A204.1 (cell line): ENCODE results near the gene FGF5.
"Not testable (repeated sequence)": the region's sequence is repeated elsewhere in the genome, so short reads cannot be mapped to it uniquely, and the experiment has no call there.

Source experiments
- FAIRE-seq: peaks from 2 replicates; lab custom pipeline; 2012; peaks lifted over from hg19 to GRCh38; lab: Jason Lieb, UNC

FGF5 gene

DNA sequence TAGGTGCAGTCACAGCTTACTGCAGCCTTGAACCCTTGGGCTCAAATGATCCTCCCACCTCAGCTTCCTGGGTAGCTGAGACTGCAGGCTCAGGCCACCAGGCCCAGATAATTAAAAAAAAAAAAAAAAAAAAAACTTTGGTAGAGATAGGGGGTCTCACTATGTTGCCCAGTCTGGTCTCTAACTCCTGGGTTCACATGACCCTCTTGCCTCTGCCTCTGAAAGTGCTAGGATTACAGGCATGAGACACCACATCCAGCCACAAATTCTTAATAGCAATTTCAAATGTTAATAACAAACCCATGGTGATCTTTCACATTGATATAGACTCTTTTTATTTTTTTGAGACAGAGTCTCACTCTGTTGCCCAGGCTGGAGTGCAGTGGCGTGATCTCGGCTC lies 12.3 kb upstream of the FGF5 start:
- no peak for FAIRE-seq

DNA sequence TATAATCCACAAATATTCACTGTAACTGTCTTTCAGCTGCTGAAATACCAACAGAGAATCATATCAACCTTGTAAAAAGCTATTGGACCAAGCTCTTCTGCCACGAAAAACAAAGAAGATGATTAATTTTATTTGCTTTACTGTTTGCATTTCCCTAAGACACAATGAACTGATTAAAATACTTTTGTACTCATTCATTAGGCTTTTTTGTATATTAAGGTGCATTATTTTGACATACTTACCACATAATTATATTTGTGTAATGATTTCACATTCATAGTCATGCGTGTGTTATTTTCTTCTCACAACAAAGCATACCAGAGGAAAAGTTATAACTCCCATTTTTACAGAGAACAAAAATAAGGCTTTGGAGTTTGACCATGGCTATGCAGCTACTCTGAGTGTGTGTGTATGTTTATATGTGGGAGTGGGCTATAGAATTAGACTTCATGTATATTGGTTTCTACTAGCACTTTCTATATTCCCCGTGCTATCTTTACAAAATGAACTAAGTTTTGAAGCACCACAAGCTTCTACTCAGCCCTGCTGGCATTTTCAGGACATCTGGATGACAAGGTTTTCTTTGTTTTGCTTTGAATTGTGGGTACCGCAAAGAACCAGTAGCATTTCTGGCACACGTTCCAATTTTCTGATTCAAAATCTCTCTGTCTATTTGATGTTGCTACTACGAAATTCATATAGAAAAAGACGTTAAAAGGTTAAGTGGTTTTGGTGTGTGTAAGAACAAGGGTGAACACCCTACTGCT lies 11.0 kb upstream of the FGF5 start:
- no peak for FAIRE-seq

DNA sequence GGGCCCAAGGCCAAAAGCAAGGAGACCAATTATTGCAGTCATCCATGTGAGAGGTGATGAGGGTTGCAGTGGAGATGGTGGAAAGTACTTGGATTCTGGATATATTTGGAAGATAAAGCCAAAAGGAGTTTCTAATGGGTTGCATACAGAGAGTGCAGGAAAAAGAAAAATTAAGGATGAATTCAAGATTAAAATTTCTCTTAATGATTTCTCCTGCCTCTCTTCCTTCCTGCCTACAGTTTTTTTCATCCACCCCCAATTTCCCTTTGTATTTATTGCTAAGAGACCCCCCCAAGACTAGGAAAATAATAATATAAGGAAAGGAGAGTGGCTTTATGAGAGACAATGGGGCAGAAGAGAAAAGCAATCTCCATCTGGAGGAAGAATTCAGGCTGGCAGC lies 8.6 kb upstream of the FGF5 start:
- FAIRE-seq, result no peak

DNA sequence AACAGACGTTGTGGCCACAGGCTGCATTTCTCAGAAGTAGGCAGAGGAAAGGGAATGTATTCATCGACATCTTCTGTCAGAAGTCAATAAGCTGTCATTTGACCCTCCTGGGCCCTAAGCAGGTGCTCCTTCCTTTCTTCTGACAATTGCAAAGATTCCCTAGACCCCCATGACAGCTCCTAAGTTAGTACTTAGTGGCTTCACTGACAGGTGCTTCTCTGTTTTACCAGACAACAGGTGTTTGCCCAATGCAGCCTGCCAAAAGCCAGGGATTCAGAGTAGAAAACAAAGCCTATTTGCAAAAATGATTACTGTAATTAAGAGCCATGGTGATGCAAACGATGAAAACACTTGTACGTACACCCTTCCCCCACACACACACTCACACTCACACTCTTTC lies 7.5 kb upstream of the FGF5 start:
- FAIRE-seq, result no peak

DNA sequence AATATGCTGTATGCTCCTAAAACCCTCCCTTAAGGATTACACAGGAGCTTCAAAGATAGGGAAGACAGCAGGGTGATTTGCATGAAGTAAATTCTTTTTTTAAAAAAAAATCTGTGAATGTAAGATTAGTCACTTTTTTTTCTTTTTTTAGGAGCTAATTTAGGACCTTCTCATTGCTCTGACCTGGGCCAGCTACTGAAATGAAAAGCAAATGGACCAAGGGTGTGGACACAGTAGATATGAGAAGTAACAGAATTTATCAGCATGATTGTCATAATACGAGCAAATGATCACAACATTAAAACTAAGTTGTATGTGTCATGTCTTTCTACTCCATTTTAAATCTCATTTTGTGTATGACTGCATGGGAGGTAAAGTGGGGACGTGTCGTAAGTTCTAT lies 6.6 kb upstream of the FGF5 start:
- no peak for FAIRE-seq

DNA sequence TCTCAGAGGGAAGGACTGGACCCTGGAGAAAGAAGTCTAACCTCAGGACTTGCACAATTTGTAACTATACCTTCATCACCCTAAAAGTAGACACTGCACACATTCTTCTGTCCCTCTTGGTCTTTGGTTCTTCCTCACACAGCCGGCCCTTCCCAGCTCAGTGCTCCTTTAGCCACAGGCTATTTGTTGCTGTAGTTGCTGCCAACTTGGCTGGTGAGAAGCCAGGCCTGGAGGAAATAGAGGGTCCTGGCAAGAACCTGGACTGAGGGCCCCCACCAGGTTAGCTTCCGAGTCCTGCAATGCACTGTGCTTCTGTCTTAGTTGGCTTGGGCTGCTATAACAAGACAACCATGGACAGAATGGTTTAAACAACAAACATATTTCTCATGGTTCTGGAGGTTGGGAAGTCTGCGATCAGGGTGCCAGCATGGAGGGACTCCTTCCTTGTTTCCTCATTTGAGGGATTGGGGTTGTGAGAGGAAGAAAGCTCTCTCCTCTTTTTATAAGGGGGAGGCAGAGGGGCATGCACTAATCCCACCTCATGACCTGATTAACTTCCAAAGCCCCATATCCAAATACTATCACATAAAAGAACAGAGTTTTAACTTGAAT lies 4.4 kb upstream of the FGF5 start:
- no peak for FAIRE-seq

DNA sequence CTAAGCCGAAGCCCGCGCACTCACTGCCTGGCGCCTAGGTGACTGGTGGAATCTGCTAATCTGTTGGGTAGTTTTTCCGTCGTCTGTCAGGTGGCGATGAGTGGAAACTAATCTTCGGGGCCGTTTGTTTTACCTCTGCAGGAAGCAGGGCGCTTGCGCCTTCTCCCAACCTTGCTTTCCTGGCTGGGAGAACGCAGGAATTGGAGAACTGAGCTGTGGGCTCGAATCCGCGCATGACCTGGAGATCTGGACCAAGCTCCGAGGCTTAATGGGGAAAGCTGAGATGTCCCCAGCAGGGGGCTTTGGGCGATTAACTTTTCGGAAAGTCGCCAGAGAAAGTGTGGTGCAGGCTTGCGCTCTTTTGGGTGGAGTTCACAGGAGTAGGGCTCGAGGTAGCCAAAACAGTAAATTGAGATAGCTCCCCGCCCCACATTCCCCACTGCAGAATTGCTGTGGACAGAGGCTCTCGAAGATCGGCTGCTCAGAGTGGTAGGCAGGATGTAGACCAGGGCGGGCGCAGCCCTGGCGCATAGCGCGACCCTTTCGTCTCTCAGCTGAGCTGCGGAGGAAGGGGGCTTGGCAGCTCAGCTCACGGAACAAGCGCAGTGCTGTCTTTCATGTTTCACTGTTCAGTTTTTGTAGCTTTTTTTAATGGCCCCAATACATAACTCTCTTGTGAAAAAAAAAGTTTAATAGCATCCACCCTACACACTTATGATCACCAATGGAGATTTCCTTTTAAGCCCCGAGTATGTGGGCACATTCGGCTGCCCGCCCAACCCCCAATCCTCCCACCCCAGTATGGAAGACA lies 2.7 kb upstream of the FGF5 start:
- FAIRE-seq, result no peak

DNA sequence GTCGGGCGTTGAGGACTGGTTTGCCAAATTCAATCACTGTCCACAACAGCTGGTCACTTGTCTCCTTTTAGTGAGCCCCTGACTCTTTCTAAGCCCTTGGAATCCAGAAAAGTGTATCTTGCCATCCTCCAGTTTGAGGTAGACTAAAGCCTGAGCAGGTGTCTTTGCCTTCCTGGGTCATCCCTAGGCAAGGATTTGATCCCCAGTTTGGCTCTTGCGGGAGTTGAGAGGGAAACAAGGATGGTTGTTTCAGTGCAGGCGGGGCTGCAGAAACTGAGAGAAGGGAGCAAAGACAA lies 2.2 kb upstream of the FGF5 start:
- no peak for FAIRE-seq

DNA sequence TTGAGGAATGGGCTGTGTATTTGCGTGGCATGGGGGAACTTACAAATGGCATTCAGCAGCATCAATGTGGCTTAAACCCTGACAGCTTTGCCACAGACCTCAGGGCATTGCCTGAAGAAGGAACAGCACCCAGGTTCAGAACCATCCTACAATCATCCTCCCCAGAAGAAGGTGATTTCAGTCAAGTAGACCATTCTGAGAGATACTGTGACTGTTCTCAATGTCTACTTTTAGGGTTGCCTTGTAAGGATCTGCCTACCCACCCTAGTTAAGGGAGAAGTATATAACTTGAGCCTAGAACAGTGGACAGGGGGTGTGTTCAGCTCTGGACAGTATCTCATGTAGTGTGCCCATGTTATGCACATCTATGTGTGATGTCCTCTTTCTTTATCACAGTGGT lies 1.6 kb upstream of the FGF5 start:
- FAIRE-seq, result no peak

DNA sequence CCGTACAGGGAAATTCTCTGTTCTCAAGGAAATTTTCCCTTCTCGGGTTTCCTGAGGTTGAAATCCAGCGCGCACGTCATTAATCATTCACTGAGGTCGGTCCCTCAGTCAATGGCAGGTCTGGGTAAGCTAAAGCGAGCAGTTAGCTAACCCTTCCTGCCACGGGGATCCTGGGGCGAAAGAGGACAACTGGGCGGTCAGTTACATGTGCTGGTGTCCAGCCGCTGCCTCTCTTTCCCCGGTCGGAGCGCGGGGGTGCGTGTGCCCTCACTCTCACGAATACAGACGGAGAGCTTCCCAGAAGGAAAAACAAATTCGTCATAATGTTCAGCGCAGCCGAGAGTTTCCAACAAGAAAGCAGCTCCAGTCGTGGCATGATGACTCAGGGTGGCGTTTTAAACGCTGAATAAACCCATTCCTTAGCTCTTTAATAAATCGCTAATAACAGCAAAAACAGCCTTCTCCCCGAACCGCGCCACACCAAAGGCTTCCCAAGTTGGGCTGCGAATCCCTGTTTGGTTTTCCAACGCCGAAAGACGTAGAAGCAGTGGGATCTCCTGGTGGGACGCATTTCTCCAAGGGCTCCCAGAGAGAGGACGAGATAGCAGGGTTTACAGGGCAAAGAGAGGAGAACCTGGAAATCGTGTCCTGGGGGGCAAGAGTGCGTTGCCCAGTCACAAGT lies 752 bp upstream of the FGF5 start:
- no peak for FAIRE-seq

DNA sequence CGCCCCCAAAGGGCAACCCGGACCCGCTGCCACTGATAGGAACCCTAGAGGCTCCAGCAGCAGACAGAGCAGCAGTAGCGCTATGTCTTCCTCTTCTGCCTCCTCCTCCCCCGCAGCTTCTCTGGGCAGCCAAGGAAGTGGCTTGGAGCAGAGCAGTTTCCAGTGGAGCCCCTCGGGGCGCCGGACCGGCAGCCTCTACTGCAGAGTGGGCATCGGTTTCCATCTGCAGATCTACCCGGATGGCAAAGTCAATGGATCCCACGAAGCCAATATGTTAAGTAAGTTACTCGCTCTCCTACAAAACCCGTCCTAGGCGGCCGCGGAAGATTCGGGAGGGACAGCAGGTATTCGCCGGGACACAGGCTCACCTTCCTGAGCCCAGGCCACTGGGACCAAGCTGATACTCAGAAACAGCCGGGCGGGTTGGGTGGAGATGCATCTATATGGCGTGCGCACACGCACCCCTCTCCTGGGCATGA lies 477 bp downstream of the FGF5 start:
- no peak for FAIRE-seq

DNA sequence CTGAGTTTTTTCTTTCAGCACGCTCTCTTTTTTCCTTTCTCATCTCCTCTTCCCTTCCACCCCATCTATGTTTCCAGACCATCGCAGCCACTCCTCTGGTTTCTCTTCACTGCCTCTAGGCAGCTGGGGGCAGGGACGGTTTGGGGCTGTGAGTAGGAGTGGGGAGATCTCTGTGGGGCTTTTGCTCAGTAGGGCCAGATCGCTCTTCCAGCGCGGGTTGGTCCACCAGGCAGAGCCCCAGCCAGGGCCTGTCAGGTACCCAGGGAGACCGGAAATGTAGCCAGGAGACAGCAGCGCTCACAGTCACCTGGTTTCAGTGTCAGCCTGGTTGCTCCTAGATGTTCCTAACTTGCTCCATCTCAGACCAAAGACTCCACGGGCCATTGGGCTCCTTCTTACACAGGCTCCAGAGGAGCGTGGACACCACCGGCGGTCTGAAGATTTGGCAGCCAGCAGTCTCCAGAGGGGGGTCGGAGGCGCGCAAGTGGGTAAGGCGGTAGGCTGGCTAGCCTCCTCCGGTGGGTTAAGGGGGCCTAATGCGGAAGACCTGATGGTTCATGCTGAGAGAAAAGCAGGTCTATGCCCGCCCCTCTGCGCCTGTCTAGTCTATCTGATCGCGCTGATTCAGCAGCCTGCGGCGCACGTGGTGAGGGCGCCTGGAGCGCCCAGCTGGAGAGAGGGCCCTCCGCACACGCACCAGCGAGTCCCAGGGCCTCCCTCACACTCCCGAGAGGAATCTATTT lies 1.8 kb downstream of the FGF5 start:
- no peak for FAIRE-seq

DNA sequence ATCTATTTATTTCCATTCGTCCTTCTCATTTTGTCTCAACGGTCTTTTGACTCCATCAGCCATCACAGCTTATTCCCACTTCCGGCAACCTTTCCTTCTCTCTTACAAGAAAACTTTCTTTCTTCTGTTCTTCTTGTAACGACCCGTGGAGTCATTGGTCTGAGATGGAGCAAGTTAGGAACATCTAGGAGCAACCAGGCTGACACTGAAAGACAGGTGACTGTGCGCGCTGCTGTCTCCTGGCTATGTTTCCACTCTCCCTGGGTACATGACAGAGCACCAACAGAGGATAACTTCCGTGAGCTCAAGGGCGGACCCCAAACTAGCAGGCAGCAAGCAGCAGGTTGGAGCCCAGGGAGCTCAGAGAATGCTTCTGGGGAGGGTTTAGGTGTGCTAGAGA lies 2.5 kb downstream of the FGF5 start:
- FAIRE-seq, result no peak

DNA sequence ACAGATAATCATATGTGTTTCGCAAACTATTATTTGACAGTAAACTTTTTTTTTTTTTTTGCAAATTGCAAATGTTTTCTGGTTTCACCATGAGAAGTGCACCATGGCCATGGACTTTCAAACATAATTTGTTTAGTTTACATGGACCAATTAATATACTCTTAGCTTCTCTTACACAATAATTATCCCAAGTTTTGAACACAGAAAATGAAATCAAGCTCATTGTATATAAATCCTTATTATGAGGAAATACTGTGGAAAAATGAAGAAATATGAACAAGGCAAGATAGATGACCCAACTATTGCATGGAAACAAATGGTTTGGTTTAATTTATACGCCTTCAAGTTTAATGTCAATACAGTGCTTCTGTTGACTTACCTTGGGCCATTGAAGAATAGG lies 3.9 kb downstream of the FGF5 start:
- FAIRE-seq, result no peak

DNA sequence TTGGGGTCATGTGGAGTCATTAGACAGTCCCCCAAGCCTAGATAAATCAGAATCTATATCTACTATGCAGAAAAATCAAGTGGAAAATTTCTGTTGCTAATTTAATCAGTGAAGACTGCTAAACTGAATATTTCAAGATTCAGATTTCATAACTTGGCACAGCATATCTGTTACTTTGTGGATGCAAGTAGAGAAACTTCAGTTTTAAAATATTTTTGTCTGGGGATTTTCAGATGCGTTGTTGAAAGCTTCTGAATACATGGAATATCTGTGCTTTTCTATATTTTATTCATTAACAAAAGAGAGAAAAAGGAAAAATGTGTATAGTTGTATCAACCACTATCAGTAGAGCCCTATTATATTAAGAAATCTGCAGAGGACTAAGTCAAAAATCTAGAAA lies 4.4 kb downstream of the FGF5 start:
- no peak for FAIRE-seq

DNA sequence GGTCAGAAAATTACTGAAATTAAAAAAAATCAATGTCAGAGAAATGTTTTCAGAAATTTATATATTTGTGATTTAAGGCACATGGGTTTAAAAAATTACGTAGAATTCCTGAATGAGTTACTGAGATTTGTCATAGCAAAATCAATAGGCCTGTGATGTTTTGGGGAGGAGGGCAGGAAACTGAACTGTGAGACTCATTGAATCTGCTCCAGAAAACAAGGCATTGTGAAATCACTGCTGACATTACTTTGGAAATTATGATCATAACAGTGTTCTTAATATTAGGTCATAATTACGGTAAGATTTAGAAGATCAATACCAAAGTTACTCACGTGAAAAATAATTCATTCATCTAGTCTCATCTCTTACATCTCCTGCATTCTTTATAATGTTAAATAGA lies 5.3 kb downstream of the FGF5 start:
- FAIRE-seq, result no peak

DNA sequence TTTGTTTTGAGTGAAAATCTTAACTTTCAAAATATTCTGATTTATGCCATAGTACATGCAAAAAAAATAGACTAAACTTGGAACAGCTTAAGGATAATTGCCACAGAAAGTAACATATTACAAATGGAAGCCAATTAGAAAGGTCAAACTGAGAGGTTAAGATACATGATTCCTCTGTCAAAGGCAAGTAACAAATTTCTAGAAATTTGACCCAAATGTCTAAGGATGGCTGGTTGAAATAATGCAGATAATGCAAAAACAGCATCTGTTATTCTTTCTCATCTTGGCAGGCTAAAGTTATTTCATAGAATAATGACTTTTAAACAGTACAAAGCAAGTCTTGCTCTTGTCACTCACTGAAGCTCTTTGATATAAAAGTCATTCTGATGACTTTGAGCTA lies 10.5 kb downstream of the FGF5 start:
- FAIRE-seq, result no peak

DNA sequence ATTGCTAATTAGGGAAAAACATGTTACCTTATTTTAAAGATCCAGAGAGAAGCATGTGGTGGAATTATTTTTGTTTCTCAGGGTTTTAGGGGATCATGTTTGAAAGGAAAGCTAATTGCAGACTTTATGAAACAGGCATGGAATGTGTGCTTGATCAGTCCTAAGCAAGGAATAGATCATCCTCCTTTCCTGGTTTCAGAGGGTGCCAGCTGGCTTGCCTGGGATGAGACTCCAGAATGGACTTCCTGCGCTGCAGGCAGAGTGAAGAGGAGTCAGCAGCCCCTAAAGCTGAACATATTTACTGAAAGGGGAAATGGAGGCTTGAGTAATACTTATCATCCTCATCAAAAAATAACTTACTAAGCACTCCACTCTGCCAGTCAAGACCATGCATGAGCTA lies 13.3 kb downstream of the FGF5 start:
- FAIRE-seq, result no peak

DNA sequence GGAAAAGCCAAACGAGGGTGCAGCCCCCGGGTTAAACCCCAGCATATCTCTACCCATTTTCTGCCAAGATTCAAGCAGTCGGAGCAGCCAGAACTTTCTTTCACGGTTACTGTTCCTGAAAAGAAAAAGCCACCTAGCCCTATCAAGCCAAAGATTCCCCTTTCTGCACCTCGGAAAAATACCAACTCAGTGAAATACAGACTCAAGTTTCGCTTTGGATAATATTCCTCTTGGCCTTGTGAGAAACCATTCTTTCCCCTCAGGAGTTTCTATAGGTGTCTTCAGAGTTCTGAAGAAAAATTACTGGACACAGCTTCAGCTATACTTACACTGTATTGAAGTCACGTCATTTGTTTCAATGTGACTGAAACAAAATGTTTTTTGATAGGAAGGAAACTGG lies 20.0 kb downstream of the FGF5 start:
- FAIRE-seq, result no peak

DNA sequence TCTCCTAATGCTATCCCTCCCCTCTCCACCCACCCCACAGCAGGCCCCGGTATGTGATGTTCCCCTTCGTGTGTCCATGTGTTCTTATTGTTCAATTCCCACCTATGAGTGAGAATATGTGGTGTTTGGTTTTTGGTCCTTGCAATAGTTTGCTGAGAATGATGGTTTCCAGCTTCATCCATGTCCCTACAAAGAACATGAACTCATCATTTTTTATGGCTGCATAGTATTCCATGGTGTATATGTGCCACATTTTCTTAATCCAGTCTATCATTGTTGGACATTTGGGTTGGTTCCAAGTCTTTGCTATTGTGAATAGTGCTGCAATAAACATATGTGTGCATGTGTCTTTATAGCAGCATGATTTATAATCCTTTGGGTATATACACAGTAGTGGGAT lies 24.2 kb downstream of the FGF5 start:
- not testable (repeated sequence) for FAIRE-seq

DNA sequence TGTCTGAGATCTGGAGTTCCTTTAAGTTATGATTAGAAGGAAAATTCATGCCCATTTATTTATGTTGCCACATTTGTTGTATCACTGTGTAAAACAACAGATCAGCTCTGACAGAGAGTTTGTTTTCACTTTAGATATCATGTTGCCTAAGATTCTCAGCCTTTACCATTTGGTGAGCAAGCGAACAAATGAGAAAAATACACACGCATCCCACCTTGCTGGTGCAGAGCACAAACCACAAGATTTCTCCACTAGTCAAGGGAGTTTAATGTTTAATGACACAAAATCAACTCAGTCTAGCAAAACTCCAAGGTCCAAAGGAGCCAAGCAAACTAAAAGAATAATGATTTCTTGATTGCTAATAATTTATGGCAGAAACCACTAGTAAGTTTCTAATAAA lies 27.7 kb downstream of the FGF5 start:
- no peak for FAIRE-seq

DNA sequence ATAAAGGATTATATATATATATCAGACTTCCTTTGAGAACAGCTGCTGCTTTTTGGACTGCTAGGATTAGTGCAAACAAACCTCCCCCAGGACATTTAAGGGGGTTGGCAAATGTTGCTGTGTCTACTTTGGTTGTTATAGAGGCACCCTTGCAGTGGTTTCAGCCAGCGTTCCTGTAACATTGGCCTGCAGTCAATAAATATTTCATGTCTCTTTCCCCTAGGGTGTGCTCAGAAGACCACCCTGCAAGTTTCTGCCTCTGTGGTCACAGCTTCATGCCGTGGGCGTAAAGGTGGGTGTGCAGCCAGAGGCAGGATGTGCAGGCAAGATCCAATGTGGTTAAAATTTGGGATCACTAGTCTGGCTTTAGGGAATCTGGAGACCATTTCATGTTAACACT lies 28.9 kb downstream of the FGF5 start:
- no peak for FAIRE-seq
